Measurements from ENCODE around the gene ANKS1A.
"Not testable (repeated sequence)": the region's sequence is repeated elsewhere in the genome, so short reads cannot be mapped to it uniquely, and the experiment has no call there.

ANKS1A gene, protein sequence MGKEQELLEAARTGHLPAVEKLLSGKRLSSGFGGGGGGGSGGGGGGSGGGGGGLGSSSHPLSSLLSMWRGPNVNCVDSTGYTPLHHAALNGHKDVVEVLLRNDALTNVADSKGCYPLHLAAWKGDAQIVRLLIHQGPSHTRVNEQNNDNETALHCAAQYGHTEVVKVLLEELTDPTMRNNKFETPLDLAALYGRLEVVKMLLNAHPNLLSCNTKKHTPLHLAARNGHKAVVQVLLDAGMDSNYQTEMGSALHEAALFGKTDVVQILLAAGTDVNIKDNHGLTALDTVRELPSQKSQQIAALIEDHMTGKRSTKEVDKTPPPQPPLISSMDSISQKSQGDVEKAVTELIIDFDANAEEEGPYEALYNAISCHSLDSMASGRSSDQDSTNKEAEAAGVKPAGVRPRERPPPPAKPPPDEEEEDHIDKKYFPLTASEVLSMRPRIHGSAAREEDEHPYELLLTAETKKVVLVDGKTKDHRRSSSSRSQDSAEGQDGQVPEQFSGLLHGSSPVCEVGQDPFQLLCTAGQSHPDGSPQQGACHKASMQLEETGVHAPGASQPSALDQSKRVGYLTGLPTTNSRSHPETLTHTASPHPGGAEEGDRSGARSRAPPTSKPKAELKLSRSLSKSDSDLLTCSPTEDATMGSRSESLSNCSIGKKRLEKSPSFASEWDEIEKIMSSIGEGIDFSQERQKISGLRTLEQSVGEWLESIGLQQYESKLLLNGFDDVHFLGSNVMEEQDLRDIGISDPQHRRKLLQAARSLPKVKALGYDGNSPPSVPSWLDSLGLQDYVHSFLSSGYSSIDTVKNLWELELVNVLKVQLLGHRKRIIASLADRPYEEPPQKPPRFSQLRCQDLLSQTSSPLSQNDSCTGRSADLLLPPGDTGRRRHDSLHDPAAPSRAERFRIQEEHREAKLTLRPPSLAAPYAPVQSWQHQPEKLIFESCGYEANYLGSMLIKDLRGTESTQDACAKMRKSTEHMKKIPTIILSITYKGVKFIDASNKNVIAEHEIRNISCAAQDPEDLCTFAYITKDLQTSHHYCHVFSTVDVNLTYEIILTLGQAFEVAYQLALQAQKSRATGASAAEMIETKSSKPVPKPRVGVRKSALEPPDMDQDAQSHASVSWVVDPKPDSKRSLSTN

GRCh38 chr6:34888874-34889555 lies at the start of gene ANKS1A:
ANKS1A (plus strand) TSS chr6:34889255; CDS start chr6:34889403, 148 bp downstream.
- DNase-seq: peak; percentile 21 to 63

GRCh38 chr6:34839666-34840352 lies 49.2 kb upstream of the ANKS1A start:
- DNase-seq: no peak

- DNase-seq: not testable (repeated sequence)
Observed at GRCh38 chr6:34849066-34849465, 40.0 kb upstream of the ANKS1A start.

DNA sequence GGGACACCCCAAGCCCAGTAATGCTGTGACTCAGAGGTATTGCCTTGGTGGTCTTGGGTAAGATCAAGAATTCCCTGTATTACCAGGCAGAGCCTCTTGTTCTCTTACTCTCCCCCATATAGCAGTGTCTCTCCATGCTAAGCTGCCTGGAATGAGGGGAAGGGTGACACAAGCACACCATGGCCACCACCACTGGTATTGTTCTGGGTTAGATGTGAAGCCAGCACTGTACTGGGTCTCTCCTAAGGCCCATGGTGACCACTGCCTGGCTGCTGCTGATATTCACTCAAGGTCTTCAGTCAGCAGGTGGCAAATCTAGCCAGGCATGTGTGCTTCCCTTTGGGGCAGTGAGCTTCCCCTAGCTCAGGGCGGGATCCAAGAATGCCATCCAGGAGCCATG lies 37.7 kb upstream of the ANKS1A start:
- DNase-seq: no peak

DNA sequence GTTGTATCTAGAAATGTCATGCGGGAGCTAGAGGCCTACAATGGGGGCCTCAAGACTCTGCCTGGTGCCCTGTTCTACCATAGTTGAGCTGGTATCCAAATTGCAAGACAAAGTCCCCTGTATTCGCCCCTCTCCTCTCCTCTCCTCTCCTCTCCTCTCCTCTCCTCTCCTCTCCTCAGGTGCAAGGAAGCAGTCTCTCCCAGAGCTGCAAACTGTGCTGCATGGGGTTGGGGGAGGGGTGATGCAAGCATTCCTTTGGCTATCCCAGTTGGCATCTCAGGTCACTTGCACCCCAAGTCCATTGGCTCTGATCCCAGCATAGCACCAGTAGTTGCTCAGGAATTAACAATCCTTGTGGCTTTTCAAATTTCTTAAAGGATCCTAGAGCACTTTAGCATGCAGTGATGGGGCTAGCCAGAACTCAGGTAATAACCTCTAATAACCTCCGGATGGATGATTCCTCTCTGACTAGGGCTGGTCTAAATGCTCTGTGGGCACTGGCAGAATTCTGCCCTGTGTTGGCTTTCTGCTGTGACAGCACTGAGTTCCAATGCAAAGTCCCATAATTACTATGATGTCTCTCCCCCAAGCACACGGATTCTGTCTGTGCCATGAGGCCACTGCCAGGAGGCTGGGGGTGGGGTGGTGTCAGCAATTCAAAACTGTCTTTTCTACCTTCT lies 36.5 kb upstream of the ANKS1A start:
- DNase-seq: no peak

DNA sequence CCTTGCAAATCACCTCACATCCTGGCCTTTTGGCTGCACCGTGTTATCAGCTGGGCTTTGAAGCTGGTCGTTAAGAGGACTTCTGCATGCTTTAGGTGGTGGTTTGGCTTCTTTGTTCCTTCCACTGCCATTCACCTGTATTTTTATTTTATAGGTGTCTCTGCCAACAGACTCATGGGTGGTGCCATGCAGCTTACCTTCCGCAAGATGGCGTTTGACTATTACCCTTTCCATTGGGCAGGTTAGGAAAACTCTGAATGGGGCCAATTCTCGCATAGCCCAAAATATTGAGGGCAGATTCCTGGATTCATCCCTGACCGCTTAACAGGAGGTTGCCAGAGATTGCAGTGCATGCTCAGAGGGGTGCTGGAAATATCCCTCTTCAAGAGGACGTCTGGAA lies 33.6 kb upstream of the ANKS1A start:
- DNase-seq: no peak

DNA sequence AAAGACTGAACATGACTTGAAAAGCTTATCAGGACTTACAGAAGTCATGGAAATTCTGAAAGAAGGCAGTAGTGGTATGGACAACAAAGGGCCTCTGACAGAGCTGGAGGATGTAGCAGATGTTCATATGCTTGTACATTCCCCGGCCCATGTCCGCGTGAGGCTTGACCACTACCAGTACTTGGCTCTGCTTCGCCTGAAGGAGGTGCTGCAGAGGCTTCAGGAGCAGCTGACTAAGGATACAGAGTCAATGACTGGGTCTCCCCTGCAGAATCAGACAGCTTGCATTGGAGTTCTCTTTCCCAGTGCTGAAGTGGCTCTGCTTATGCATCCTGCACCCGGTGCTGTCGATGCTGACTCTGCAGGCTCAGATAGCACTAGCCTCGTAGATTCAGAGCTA lies 30.4 kb upstream of the ANKS1A start:
- DNase-seq: no peak

DNA sequence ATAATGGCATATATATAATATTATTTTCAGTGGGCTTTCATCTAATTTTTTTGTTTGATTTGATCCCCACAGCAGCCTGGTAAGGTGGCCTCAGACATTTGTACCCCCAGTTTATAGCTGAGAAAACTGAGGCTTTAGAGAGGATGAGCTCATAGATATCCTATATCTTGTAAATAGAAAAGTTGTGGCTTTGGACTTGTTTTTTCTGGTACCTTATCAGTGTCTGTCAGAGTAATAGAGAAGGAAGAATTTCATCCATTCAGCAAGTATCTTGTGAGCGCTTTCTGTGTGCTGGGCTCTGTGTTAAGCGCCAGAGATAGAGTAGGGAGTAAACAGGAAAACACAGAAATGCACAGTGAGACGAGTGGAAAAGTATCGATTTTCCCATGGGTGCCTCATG lies 29.1 kb upstream of the ANKS1A start:
- no peak for DNase-seq

DNA sequence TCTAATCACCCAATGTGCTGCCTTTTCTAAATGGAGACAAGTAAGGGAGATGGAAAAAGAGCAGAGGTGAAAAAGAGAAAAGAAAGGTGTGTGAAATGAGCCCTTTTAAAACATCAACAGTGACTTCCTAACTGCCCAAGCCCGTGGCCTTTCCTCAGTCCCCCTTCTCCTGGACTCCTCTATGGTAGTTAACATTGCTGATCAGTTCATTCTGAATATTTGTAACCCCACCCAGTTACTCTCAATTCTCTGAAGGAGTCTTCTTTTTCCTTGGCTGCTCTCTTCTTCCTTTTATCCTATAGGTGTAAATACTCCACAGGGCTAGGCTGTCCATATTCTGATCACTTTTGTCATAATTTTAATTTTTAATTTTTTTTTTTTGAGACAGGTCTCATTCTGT lies 28.3 kb upstream of the ANKS1A start:
- no peak for DNase-seq

- no peak for DNase-seq
Observed at GRCh38 chr6:34864007-34864406, 25.0 kb upstream of the ANKS1A start.

GRCh38 chr6:34865107-34865506 lies 23.9 kb upstream of the ANKS1A start:
- no peak for DNase-seq

DNA sequence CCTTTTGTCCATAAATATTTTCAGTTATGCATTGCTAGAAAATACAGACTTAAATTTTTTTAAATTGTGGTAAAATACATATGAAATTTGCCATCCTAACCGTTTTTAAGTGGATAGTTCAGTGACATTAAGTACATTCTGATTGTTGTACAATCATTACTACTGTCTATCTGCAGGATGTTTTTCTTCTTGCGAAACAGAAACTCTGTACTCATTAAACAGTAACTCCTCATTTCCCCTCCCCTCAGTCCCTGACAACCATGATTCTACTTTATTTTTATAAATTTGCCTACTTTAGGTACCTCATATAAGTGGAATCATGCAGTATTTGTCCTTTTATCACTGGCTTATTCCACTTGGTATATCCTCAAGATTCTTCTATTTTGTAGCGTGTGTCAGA lies 22.5 kb upstream of the ANKS1A start:
- DNase-seq: no peak

DNA sequence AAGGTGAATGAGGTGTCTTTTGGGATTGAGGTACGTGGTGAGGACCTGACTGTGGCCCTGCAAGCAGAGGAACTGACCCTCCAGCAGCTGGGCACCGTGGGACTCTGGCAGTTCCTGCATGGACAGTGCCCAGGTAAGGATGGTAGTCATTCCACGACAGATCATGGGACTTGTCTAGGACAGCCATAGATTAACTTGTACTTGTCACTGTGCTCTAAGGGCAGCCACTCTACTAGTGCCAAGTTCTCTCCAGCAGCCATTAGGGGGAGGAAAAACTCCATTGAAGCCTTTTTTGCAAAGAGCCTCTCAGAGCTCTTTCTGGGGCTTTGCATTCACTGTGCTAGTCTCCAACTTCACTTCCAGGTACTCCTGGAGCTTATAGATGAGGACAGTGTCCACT lies 21.6 kb upstream of the ANKS1A start:
- no peak for DNase-seq

DNA sequence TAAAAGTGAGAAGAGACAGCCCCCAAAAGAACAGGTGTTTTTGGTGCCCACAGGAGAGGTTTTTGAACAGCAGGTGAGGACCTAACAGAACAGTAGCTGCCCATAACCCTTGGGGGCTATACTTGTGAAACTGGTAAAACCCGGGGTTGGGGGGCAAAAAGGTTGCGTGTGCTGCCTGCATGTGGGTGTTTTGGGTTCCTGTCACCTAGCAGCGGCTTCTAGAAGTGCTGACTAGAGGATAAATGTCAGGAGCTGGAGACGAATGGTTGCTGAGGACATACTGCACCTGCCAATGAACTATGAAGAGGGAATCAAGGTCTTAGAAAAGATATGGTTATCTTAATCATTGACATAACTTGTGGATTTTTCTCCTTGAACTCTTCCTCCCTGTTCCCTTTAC lies 17.2 kb upstream of the ANKS1A start:
- DNase-seq: no peak

DNA sequence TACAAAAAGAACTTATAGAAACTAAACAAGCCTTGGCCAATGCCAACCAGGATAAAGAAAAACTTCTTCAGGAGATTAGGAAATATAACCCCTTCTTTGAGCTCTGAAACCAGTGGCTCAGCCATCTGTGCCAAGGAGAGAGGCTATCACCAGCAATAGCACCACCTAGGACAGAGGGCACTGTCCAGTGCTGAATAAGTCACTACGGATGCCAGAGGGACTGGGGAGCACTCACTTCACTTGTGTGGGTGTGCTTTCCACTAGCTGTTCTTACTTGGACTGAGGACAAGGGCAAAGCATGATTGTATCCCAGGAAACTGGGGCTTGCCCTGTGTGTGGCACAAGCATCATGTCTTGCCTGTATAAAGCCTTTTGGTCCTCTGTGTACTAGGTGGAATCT lies 16.7 kb upstream of the ANKS1A start:
- no peak for DNase-seq

GRCh38 chr6:34875292-34876213 lies 13.5 kb upstream of the ANKS1A start:
- DNase-seq: no peak

GRCh38 chr6:34876472-34876871 lies 12.6 kb upstream of the ANKS1A start:
- no peak for DNase-seq

DNA sequence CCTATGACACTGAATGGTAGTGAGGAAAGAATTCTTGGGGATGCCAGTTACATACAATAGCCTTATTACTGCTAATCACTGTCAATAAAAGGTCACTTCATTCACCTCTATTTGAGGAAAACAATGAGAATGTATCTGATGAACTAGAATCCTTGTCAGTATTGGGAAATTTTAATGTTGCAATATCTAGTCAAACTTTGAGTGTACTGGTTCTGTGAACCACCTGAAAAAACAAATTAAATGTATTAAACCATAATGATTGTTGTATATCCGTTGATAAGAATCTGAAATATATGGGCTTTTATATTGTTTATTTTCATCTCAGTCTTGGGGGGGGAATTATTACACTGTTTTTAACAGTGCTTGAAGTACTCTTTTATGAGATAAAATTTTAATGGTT lies 11.8 kb upstream of the ANKS1A start:
- DNase-seq: no peak

DNA sequence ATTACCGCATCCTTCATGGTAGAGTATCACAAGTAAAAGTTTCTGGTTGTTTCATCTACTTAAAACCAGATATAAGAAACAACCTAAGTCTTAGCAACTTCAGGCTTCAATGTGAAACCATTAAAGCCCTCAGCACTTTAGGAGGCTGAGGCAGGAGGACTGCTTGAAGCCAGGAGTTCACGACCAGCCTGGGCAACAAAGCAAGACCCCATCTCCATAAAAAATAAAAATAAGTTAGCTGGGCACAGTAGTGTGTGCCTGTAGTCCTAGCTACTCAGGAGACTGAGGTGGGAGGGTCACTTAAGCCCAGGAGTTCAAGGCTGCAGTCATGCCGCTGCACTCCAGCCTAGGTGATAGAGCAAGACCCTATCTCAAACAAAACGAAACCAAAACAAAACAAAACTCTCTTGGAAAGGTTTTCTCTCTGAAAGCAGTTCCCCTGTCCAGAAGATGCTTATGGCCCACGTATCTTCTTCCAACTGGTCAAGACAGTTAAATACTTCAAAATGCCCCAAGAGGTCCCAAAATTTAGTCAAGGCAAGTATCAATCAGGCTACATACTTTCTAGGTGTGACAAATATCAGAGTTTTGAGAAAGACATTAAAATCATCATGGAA lies 11.1 kb upstream of the ANKS1A start:
- no peak for DNase-seq

GRCh38 chr6:34884073-34884472 lies 5.0 kb upstream of the ANKS1A start:
- DNase-seq: not testable (repeated sequence)

All from NCI-H446 (cell line).